ENCODE measurements around the gene WIPI1. TPM values are rescaled to one million over a fixed set of nuclear protein-coding genes. Genes with fewer than 3 reads are reported as not detected.

WIPI1 gene
- total and polyA plus RNA-seq, 4 donors: 19.2 to 84.8 (median 41.5) TPM

DNA sequence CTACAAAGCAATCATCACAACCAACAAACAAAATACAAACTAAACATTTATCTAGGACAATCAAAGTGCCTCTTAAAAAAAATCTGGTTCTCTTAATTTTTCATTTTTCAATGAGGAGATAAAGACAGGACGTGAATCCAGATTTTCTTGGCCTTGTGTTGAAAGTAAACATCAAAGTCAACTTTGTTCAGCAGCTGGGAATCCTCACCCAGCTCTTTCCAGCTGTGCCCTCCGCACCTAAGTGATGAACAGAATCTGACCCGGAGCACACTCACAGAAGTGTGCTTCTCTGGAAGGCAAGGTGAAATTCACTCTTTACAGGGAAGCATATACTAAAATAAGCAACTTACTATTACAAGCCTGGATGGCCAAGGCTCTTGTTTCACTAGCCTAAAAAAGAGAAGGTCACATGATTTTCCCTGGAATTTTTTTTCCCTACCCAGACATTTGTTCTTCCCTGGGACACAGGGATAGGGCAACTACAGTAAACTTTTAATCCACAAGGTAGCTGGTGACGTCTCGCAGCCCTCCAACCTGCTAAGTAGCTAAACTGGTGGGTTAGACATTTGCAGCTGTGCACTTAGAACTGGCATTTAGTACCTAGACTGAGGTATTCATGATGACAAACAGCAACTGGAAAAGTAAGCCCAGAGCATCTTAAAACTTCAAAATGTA, 3.2 kb downstream of the WIPI1 start:
- peaks cover 2% of the 10 kb centered on the region for H3K27me3 ChIP-seq (ENCODE audit: control insufficient read depth, insufficient read depth, low read length)
- no peak for DNase-seq (ENCODE audit: low read depth in 4 of 6, low spot score in 6 of 6)
- H3K4me3 ChIP-seq (ENCODE audit: low read depth, low read length): no peak overlapping the region
- H3K9me3 ChIP-seq (ENCODE audit: control insufficient read depth, insufficient read depth, low read length): no peaks in the 10 kb centered on the region
- peaks cover 4% of the 10 kb centered on the region for H3K36me3 ChIP-seq (ENCODE audit: control insufficient read depth, insufficient read depth, low read length)
- no peak overlapping the region for H3K27ac ChIP-seq (ENCODE audit: low read depth, low read length)
- H3K4me1 ChIP-seq (ENCODE audit: control insufficient read depth, insufficient read depth, low read length): peaks cover 17% of the 10 kb centered on the region
- WGBS (ENCODE audit: insufficient coverage): 95% methylated on average over 4 of the region's 5 CpGs

DNA sequence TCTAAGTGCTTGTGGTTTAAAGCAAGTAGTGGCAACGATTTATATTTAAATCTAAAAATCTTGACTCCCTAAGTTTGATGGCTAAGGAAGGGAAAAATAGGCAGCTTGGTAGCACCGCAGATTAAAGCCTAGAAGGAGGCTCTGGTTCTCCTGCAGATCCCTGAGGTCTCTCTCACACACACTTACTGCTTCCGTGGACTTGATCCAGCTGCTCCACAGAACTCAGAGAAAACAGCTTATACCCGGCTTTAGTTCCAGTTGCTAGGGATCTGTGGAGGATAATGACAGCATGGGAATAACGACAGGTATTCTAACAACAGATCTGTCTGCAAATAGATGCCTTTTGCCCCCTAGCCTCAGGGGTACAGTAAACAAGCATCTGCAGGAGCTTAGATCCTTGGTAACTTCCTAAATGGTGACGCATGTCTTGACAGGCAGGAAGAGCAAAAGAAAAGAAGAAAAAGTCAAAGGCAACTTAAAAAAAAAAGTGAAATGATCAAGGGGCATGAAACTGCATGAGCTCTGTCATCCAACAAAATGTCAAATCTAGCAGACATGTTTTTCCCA, 4.5 kb downstream of the WIPI1 start:
- Histone ChIP-seq H3K36me3 (ENCODE audit: control insufficient read depth, insufficient read depth, low read length) (peaks cover 4% of the 10 kb centered on the region), H3K4me3 (ENCODE audit: low read depth, low read length) (no peak overlapping the region), H3K27ac (ENCODE audit: low read depth, low read length) (no peak overlapping the region), H3K4me1 (ENCODE audit: control insufficient read depth, insufficient read depth, low read length) (peaks cover 13% of the 10 kb centered on the region), H3K27me3 (ENCODE audit: control insufficient read depth, insufficient read depth, low read length) (no peaks in the 10 kb centered on the region), H3K9me3 (ENCODE audit: control insufficient read depth, insufficient read depth, low read length) (no peaks in the 10 kb centered on the region)
- WGBS (ENCODE audit: insufficient coverage): 62% methylated on average over 3 of the region's 6 CpGs
- DNase-seq (ENCODE audit: low read depth in 4 of 6, low spot score in 6 of 6): no peak

- H3K27me3 ChIP-seq (ENCODE audit: control insufficient read depth, insufficient read depth, low read length): no peaks in the 10 kb centered on the region
- no peak overlapping the region for H3K4me3 ChIP-seq (ENCODE audit: low read depth, low read length)
- H3K36me3 ChIP-seq (ENCODE audit: control insufficient read depth, insufficient read depth, low read length): peaks cover 4% of the 10 kb centered on the region
- H3K27ac ChIP-seq (ENCODE audit: low read depth, low read length): peak overlapping the region; percentile 2
- no peaks in the 10 kb centered on the region for H3K9me3 ChIP-seq (ENCODE audit: control insufficient read depth, insufficient read depth, low read length)
- WGBS (ENCODE audit: insufficient coverage): no CpG with 5 or more reads among the region's 5 CpGs
- H3K4me1 ChIP-seq (ENCODE audit: control insufficient read depth, insufficient read depth, low read length): peaks cover 7% of the 10 kb centered on the region
- no peak for DNase-seq (ENCODE audit: low read depth in 4 of 6, low spot score in 6 of 6)
Observed at GRCh38 chr17:68451670-68452354, 5.5 kb downstream of the WIPI1 start.

DNA sequence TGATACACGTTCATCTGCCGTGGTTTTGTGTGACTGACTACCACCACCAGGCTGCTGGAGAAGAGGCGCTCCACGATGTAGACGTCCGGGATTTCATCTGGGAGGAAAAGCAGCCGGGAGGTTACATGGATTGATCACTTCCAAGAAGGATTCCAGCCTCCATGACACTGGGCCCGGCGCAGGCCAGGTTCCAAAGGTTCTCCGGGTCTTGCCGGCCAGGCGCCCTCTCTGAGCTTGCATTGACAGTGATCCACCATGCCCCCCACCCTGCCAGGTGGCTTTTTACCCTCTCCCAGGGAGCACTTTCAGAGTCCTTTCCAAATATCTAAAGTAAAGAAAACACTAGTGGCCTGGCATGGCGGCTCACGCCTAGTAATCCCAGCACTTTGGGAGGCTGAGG, 6.5 kb downstream of the WIPI1 start:
- H3K4me1 ChIP-seq (ENCODE audit: control insufficient read depth, insufficient read depth, low read length): no peaks in the 10 kb centered on the region
- H3K4me3 ChIP-seq (ENCODE audit: low read depth, low read length): no peak overlapping the region
- peaks cover 4% of the 10 kb centered on the region for H3K36me3 ChIP-seq (ENCODE audit: control insufficient read depth, insufficient read depth, low read length)
- H3K27me3 ChIP-seq (ENCODE audit: control insufficient read depth, insufficient read depth, low read length): no peaks in the 10 kb centered on the region
- no peaks in the 10 kb centered on the region for H3K9me3 ChIP-seq (ENCODE audit: control insufficient read depth, insufficient read depth, low read length)
- no peak for DNase-seq (ENCODE audit: low read depth in 4 of 6, low spot score in 6 of 6)
- H3K27ac ChIP-seq (ENCODE audit: low read depth, low read length): peak overlapping the region; percentile 19
- 94% methylated on average over 13 of the region's 14 CpGs for WGBS (ENCODE audit: insufficient coverage)

GRCh38 chr17:68450391-68450790, 6.9 kb downstream of the WIPI1 start:
- Histone ChIP-seq H3K36me3 (ENCODE audit: control insufficient read depth, insufficient read depth, low read length) (peaks cover 4% of the 10 kb centered on the region), H3K27ac (ENCODE audit: low read depth, low read length) (no peak overlapping the region), H3K27me3 (ENCODE audit: control insufficient read depth, insufficient read depth, low read length) (no peaks in the 10 kb centered on the region), H3K4me3 (ENCODE audit: low read depth, low read length) (no peak overlapping the region), H3K9me3 (ENCODE audit: control insufficient read depth, insufficient read depth, low read length) (no peaks in the 10 kb centered on the region), H3K4me1 (ENCODE audit: control insufficient read depth, insufficient read depth, low read length) (no peaks in the 10 kb centered on the region)
- whole genome bisulfite sequencing (ENCODE audit: insufficient coverage): 81% methylated on average over 8 of the region's 8 CpGs
- DNase-seq (ENCODE audit: low read depth in 4 of 6, low spot score in 6 of 6): no peak

GRCh38 chr17:68449021-68449739, 8.1 kb downstream of the WIPI1 start:
- H3K36me3 ChIP-seq (ENCODE audit: control insufficient read depth, insufficient read depth, low read length): peaks cover 4% of the 10 kb centered on the region

DNA sequence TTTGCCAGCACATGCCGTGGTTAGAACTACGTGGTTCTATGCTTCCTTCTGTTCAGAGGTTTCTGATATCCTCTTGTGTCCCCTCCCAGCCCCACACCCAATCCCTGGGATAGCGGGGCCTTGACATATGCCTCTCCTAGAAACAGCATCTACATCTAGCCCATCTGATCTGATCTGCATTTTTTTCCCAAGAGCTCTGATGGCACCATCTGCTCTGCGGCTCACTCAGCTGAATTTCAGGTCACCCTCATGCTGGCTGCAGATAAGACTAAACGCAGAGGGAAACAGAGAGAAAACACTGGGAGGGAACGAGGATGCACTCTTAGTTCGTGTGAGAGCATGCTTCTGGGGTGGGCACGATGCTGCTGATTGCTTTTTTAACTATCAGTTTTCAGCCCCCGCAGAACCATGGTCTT, 10.7 kb downstream of the WIPI1 start:
- Histone ChIP-seq H3K9me3 (ENCODE audit: control insufficient read depth, insufficient read depth, low read length) (no peaks in the 10 kb centered on the region), H3K4me1 (ENCODE audit: control insufficient read depth, insufficient read depth, low read length) (peaks cover 2% of the 10 kb centered on the region), H3K27me3 (ENCODE audit: control insufficient read depth, insufficient read depth, low read length) (no peaks in the 10 kb centered on the region), H3K27ac (ENCODE audit: low read depth, low read length) (no peak overlapping the region), H3K4me3 (ENCODE audit: low read depth, low read length) (no peak overlapping the region), H3K36me3 (ENCODE audit: control insufficient read depth, insufficient read depth, low read length) (peaks cover 4% of the 10 kb centered on the region)
- peak in 2 of 6 donors; percentile 64 to 78 for DNase-seq (ENCODE audit: low read depth in 4 of 6, low spot score in 6 of 6)
- 78% methylated on average over 9 of the region's 9 CpGs for WGBS (ENCODE audit: insufficient coverage)

More at GRCh38 chr17:68449021-68449739, 8.1 kb downstream of the WIPI1 start:
- H3K9me3 ChIP-seq (ENCODE audit: control insufficient read depth, insufficient read depth, low read length): no peaks in the 10 kb centered on the region
- no peaks in the 10 kb centered on the region for H3K27me3 ChIP-seq (ENCODE audit: control insufficient read depth, insufficient read depth, low read length)
- DNase-seq (ENCODE audit: low read depth in 4 of 6, low spot score in 6 of 6): peak in 1 of 6 donors; percentile 14
- 76% methylated on average over 2 of the region's 13 CpGs for WGBS (ENCODE audit: insufficient coverage)
- H3K4me1 ChIP-seq (ENCODE audit: control insufficient read depth, insufficient read depth, low read length): no peaks in the 10 kb centered on the region
- H3K4me3 ChIP-seq (ENCODE audit: low read depth, low read length): no peak overlapping the region
- H3K27ac ChIP-seq (ENCODE audit: low read depth, low read length): no peak overlapping the region

DNA sequence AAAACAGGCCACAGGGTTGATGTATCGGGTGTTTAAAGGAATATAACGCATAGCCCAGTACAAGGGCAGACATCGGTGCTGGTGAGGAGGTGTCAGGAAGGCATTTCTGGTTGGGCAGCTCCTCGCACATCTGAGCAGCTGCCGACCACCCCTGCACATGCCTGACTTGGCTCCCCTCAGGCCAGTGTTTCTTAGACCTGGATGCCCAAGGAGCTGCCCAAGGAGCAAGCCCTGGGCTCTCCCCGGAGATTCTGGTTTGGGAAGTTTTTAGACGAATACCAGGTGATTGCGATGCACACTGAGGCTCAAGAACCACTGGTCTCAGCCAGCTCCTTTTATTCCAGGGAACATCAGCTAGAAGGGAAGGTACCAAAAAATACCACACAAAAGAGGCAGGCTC, 11.6 kb downstream of the WIPI1 start:
- 78% methylated on average over 5 of the region's 8 CpGs for WGBS (ENCODE audit: insufficient coverage)
- peaks cover under 1% of the 10 kb centered on the region for H3K36me3 ChIP-seq (ENCODE audit: control insufficient read depth, insufficient read depth, low read length)
- no peak overlapping the region for H3K4me3 ChIP-seq (ENCODE audit: low read depth, low read length)
- peaks cover 2% of the 10 kb centered on the region for H3K4me1 ChIP-seq (ENCODE audit: control insufficient read depth, insufficient read depth, low read length)
- H3K9me3 ChIP-seq (ENCODE audit: control insufficient read depth, insufficient read depth, low read length): no peaks in the 10 kb centered on the region
- no peak overlapping the region for H3K27ac ChIP-seq (ENCODE audit: low read depth, low read length)
- no peak for DNase-seq (ENCODE audit: low read depth in 4 of 6, low spot score in 6 of 6)
- H3K27me3 ChIP-seq (ENCODE audit: control insufficient read depth, insufficient read depth, low read length): no peaks in the 10 kb centered on the region

GRCh38 chr17:68443972-68444464, 13.3 kb downstream of the WIPI1 start:
- Histone ChIP-seq H3K27ac (ENCODE audit: low read depth, low read length) (no peak overlapping the region), H3K36me3 (ENCODE audit: control insufficient read depth, insufficient read depth, low read length) (no peaks in the 10 kb centered on the region), H3K9me3 (ENCODE audit: control insufficient read depth, insufficient read depth, low read length) (no peaks in the 10 kb centered on the region), H3K4me3 (ENCODE audit: low read depth, low read length) (no peak overlapping the region), H3K4me1 (ENCODE audit: control insufficient read depth, insufficient read depth, low read length) (peaks cover 2% of the 10 kb centered on the region), H3K27me3 (ENCODE audit: control insufficient read depth, insufficient read depth, low read length) (no peaks in the 10 kb centered on the region)
- 100% methylated on average over 2 of the region's 11 CpGs for WGBS (ENCODE audit: insufficient coverage)
- no peak for DNase-seq (ENCODE audit: low read depth in 4 of 6, low spot score in 6 of 6)
